ENCODE data around the gene RAB35. TPM values are rescaled to one million over a fixed set of nuclear protein-coding genes. Genes with fewer than 3 reads are reported as not detected.

RAB35 gene
- 23.8 and 26.2 TPM in 2 replicates for total RNA-seq (2012; rRNA removed)

DNA sequence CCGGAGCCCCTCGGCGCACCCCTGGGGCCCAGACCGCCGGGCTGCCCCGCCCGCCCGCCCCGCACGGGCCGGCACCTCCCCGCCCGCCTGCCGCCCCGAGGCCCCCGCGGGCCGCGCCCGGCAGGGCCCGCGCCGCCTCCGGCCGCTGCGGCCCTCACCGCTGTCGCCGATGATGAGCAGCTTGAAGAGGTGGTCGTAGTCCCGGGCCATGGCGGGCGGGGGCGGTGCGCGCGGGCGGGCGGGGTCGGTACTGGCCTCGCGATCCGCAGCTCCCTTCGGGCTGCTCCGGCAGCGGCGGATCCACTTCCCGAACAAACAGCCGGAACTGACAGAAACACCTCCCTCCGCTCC lies at the start of gene RAB35:
Gene RAB35 (minus strand): TSS at position 313 of the 351 bp plus-strand sequence. CDS start 103 bp downstream, at position 210.
- H3K4me3 ChIP-seq (ENCODE audit: low read length), result peak within 1 kb of the TSS; percentile 94
- H3K27me3 ChIP-seq (ENCODE audit: control insufficient read depth, insufficient read depth, low read length), result no peaks in the 10 kb centered on the region
- H3K9ac ChIP-seq (ENCODE audit: low read depth, low read length), result peak within 1 kb of the TSS; percentile 92
- H3K4me1 ChIP-seq (ENCODE audit: control insufficient read depth, insufficient read depth, low read length), result peaks cover 36% of the 10 kb centered on the region
- H3K9me3 ChIP-seq (replicated peaks; ENCODE audit: low read length), result no peaks in the 10 kb centered on the region
- H3K36me3 ChIP-seq (ENCODE audit: insufficient read depth, low read length), result peaks cover 17% of the 10 kb centered on the region
- H3K4me2 ChIP-seq (ENCODE audit: low read length), result peak within 1 kb of the TSS; percentile 92

DNA sequence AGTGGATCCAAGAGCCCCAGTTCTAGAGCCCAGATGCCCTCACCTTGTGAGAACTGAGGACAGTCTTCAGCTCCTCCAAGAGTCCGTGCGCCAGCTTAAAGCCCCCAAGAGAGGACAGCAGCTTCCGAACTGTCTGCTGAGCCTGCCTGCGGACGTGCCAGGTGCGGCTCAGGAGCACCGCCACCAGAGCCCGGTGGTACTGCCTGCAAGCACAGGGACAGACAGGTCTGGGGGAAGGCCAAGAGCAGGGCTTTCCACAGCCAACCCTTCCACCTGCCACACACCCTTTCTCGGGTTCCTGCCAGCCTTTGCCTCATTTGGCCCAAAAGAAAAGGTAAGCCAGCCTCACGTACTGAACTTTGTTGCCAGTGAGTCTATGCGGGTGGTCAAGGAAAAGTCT lies 47.7 kb upstream of the RAB35 start:
- H3K4me1 ChIP-seq (ENCODE audit: control insufficient read depth, insufficient read depth, low read length), result no peaks in the 10 kb centered on the region
- H3K9ac ChIP-seq (ENCODE audit: low read depth, low read length), result no peak overlapping the region
- no peaks in the 10 kb centered on the region for H3K9me3 ChIP-seq (replicated peaks; ENCODE audit: low read length)
- peaks cover 69% of the 10 kb centered on the region for H3K36me3 ChIP-seq (ENCODE audit: insufficient read depth, low read length)
- no peak overlapping the region for H3K4me3 ChIP-seq (ENCODE audit: low read length)
- no peaks in the 10 kb centered on the region for H3K27me3 ChIP-seq (ENCODE audit: control insufficient read depth, insufficient read depth, low read length)
- no peak overlapping the region for H3K4me2 ChIP-seq (ENCODE audit: low read length)

DNA sequence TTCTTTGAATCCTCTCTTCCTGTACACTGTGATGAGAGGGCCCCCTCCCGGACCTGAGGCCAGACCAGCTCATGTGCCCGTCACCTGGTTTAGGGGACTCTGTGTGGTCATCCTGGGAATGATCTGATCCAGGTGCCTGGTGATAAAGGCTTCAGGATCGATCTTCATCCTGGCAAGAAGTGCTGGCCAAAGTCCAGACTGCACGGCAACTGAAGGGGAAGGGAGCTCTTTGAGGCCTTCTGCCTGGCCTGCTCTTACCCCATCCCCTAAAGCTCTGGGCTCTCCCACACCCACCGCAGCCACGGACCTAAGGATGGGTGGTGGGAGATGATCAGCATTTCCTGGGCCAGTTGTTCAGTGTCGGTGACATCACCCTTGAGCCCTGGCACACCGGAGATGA lies 46.2 kb upstream of the RAB35 start:
- H3K4me1 ChIP-seq (ENCODE audit: control insufficient read depth, insufficient read depth, low read length), result no peaks in the 10 kb centered on the region
- H3K9me3 ChIP-seq (replicated peaks; ENCODE audit: low read length), result no peaks in the 10 kb centered on the region
- no peak overlapping the region for H3K9ac ChIP-seq (ENCODE audit: low read depth, low read length)
- H3K36me3 ChIP-seq (ENCODE audit: insufficient read depth, low read length), result peaks cover 71% of the 10 kb centered on the region
- no peaks in the 10 kb centered on the region for H3K27me3 ChIP-seq (ENCODE audit: control insufficient read depth, insufficient read depth, low read length)
- H3K4me3 ChIP-seq (ENCODE audit: low read length), result no peak overlapping the region
- no peak overlapping the region for H3K4me2 ChIP-seq (ENCODE audit: low read length)

DNA sequence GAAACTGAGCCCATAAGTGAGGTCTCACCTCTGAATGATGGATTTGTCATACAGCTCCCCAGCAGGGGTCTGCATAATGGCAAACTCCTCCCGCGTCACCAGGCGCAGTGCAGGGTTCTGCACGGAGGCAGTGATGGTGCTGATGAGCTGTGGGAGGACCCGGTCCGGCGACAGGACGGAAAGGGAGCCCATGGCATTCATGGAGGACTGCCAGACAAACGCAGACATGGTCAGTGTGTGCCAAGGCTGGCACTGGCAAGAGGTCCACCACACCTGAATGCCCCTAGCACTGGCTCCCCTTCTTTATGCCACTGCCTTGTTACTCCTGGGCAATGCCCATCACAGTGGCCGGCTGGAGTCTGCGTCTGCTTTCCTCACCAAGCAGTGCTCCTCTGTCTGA lies 45.3 kb upstream of the RAB35 start:
- H3K9me3 ChIP-seq (replicated peaks; ENCODE audit: low read length), result no peaks in the 10 kb centered on the region
- H3K4me3 ChIP-seq (ENCODE audit: low read length), result no peak overlapping the region
- no peaks in the 10 kb centered on the region for H3K27me3 ChIP-seq (ENCODE audit: control insufficient read depth, insufficient read depth, low read length)
- no peak overlapping the region for H3K4me2 ChIP-seq (ENCODE audit: low read length)
- peaks cover 76% of the 10 kb centered on the region for H3K36me3 ChIP-seq (ENCODE audit: insufficient read depth, low read length)
- no peak overlapping the region for H3K9ac ChIP-seq (ENCODE audit: low read depth, low read length)
- no peaks in the 10 kb centered on the region for H3K4me1 ChIP-seq (ENCODE audit: control insufficient read depth, insufficient read depth, low read length)

DNA sequence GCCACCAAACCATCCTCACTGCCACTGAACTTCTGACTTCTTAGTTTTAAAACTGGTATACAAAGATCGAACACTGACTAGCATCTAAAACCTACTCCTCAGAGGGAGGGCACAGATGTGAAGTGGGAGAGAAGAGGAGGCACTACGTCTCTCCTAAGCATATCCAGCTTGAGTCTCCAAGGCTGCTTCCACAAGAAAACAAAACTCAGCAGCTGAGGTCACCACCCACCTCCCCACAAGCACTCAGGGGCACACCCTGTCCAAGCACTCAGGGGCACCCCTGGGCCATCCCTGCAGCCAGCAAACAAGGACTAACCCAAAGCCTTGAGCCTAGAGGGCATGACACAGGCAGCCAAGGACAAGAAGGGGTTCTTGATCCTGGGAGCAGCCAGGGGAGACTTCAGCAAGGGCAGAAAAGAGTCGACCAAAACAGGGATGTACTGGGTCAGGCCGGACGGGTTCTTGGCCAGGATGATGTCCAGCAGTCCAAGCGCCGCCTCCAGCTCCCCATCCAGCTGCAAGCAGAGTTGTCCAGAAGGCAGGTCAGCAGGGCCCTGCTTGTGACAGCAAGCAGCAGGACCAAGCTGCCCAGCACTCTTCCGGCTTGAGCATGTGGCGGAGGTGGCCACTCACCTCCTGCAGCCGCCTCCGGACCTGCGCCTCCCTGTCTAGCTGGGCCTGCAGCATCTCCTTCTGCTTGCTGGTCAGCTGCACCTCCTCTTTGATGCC lies 43.1 kb upstream of the RAB35 start:
- H3K9ac ChIP-seq (ENCODE audit: low read depth, low read length), result no peak overlapping the region
- H3K27me3 ChIP-seq (ENCODE audit: control insufficient read depth, insufficient read depth, low read length), result no peaks in the 10 kb centered on the region
- H3K36me3 ChIP-seq (ENCODE audit: insufficient read depth, low read length), result peaks cover 98% of the 10 kb centered on the region
- no peak overlapping the region for H3K4me2 ChIP-seq (ENCODE audit: low read length)
- H3K9me3 ChIP-seq (replicated peaks; ENCODE audit: low read length), result no peaks in the 10 kb centered on the region
- no peak overlapping the region for H3K4me3 ChIP-seq (ENCODE audit: low read length)
- H3K4me1 ChIP-seq (ENCODE audit: control insufficient read depth, insufficient read depth, low read length), result no peaks in the 10 kb centered on the region

DNA sequence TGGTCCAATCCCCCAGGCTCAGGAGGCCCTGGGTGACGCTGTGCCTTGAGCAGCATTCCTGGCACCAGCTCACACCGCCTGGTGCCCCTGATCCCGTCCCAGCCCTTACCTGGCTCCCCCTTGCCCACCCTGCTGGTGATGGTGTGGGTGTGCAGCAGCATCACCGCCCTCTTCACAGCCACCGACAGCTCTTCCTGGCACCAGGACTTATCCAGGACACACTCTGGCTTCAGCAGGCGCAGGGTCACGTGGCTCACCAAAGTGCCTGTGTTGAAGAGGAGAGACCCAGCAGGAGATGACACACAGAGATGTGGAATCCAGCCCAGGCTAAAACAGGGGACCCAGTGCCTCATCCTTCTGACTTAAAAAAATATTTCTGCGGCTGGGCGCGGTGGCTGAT lies 41.8 kb upstream of the RAB35 start:
- Histone ChIP-seq H3K36me3 (ENCODE audit: insufficient read depth, low read length) (peaks cover 99% of the 10 kb centered on the region), H3K9ac (ENCODE audit: low read depth, low read length) (no peak overlapping the region)

DNA sequence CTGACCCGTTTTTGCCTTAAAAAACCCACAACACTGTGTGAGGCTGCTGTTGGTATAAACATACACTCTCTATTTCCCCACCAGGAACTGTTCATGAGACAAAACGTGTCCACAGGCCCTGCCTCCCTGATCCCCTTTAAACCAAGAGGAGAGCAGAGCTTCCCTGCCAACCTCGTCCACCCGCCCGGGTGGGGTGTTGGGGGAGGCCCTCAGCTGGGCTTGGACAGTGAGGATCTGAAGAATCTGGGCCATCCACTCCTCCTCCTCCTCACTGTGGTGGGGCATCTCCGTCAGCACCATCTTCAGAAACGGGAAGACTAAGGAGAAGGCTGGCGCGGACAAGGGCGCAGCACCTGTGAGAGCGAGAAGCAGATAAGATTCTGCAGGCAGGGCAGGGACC lies 41.1 kb upstream of the RAB35 start:
- Histone ChIP-seq H3K4me3 (ENCODE audit: low read length) (no peak overlapping the region), H3K36me3 (ENCODE audit: insufficient read depth, low read length) (peaks cover 99% of the 10 kb centered on the region), H3K4me2 (ENCODE audit: low read length) (no peak overlapping the region), H3K27me3 (ENCODE audit: control insufficient read depth, insufficient read depth, low read length) (no peaks in the 10 kb centered on the region), H3K9me3 (replicated peaks; ENCODE audit: low read length) (no peaks in the 10 kb centered on the region), H3K4me1 (ENCODE audit: control insufficient read depth, insufficient read depth, low read length) (no peaks in the 10 kb centered on the region), H3K9ac (ENCODE audit: low read depth, low read length) (no peak overlapping the region)

More for the DNA sequence above, 41.8 kb upstream of the RAB35 start:
- H3K4me1 ChIP-seq (ENCODE audit: control insufficient read depth, insufficient read depth, low read length), result no peaks in the 10 kb centered on the region
- H3K9me3 ChIP-seq (replicated peaks; ENCODE audit: low read length), result no peaks in the 10 kb centered on the region
- H3K4me2 ChIP-seq (ENCODE audit: low read length), result no peak overlapping the region
- no peak overlapping the region for H3K4me3 ChIP-seq (ENCODE audit: low read length)
- H3K27me3 ChIP-seq (ENCODE audit: control insufficient read depth, insufficient read depth, low read length), result no peaks in the 10 kb centered on the region

DNA sequence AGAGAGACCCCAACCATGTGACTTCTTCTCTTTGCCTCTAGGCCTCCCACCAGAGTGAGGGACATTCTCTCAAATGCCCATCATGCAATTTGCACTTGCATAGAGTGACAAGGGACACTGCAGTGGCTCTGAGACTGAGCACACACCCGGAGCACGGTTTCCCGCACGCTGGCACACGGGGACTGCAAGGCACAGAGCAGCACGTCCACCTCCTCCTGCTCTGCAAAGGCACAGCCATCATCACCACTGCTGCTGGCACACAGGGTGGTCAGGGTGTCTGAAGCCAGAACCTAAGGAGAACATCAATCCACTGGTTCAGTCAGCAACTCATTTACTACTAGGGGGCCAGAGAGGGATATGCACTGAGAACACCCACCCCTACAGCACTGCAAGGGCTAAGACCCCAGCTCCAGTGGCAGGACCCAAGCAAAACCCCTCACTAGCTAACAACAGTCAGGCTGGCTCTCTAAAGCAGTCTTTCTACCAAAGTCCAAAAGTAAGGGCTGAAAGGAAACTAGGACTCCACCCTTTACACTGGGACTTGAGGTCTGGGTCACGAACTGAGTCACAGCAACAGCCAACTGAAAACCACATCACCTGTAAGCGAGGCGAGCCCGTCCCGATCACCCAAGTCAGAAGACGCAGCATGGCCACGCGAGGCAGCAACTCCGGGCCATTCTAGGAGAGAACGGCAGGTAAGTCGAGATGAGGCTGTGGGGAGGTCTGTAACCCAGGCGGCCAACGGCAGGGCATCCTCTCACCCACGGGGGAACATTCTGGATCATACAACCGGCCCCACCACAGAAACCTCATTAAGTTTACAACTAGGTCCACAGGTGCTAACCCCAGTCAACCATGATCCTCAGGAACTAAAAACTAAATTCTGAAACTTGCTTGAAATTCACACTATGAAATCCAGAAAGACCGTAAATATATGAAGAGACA lies 40.0 kb upstream of the RAB35 start:
- Histone ChIP-seq H3K9me3 (replicated peaks; ENCODE audit: low read length) (no peaks in the 10 kb centered on the region), H3K4me1 (ENCODE audit: control insufficient read depth, insufficient read depth, low read length) (no peaks in the 10 kb centered on the region), H3K27me3 (ENCODE audit: control insufficient read depth, insufficient read depth, low read length) (no peaks in the 10 kb centered on the region), H3K4me2 (ENCODE audit: low read length) (no peak overlapping the region), H3K4me3 (ENCODE audit: low read length) (no peak overlapping the region), H3K9ac (ENCODE audit: low read depth, low read length) (no peak overlapping the region), H3K36me3 (ENCODE audit: insufficient read depth, low read length) (peaks cover 94% of the 10 kb centered on the region)

DNA sequence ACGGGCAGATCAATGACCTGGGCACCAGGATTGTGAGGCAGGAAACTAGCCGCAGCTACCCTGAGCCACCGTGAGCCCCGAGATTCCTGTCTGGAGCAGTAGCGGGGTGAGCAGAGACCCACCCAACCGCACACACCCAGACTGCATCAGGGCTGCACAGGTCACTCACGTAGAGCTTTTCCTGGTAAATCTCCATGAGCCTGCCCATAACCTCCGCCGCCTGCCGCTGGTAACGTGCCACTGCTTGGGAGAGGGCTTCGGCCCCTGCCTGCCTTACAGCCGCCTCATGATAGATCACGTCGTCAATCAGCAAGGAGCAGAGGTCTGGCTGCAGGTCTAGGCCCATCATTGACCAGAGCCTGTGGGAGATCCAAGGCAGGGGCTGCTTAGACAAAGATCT lies 38.5 kb upstream of the RAB35 start:
- no peak overlapping the region for H3K4me3 ChIP-seq (ENCODE audit: low read length)
- H3K9ac ChIP-seq (ENCODE audit: low read depth, low read length), result no peak overlapping the region
- no peaks in the 10 kb centered on the region for H3K4me1 ChIP-seq (ENCODE audit: control insufficient read depth, insufficient read depth, low read length)
- H3K9me3 ChIP-seq (replicated peaks; ENCODE audit: low read length), result no peaks in the 10 kb centered on the region
- peaks cover 82% of the 10 kb centered on the region for H3K36me3 ChIP-seq (ENCODE audit: insufficient read depth, low read length)
- H3K27me3 ChIP-seq (ENCODE audit: control insufficient read depth, insufficient read depth, low read length), result no peaks in the 10 kb centered on the region
- H3K4me2 ChIP-seq (ENCODE audit: low read length), result no peak overlapping the region

DNA sequence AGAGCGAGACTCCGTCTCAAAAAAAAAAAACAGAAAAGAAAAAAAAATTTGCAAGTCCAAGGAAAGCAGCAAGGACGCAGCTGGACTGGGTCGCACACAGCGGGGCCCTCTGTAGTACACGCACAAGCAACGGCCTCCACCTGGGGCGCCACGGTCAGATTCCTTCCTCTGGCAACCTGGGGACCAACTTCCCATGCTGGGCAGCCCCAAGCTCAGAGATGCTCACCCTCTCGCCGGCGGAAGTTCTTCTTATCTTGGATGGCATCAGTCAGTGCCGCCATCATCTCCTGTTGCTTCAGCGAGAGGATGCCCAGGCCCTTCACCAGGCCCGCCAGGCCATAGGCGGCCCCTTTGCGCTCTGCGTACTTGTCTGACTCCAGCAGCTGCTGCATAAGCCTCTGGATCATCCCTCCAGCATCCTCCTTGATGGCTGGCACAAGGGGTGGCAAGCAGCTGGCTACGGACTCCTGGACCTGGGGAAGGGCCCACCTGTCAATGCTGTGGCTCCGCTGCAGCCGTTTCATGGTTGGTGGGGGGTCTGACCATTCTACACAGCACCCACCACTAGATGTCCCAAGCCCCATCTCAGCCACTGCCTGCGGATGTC lies 34.5 kb upstream of the RAB35 start:
- no peaks in the 10 kb centered on the region for H3K4me1 ChIP-seq (ENCODE audit: control insufficient read depth, insufficient read depth, low read length)
- H3K9me3 ChIP-seq (replicated peaks; ENCODE audit: low read length), result no peaks in the 10 kb centered on the region
- no peaks in the 10 kb centered on the region for H3K27me3 ChIP-seq (ENCODE audit: control insufficient read depth, insufficient read depth, low read length)
- no peak overlapping the region for H3K4me3 ChIP-seq (ENCODE audit: low read length)
- peaks cover 82% of the 10 kb centered on the region for H3K36me3 ChIP-seq (ENCODE audit: insufficient read depth, low read length)
- no peak overlapping the region for H3K9ac ChIP-seq (ENCODE audit: low read depth, low read length)
- no peak overlapping the region for H3K4me2 ChIP-seq (ENCODE audit: low read length)

DNA sequence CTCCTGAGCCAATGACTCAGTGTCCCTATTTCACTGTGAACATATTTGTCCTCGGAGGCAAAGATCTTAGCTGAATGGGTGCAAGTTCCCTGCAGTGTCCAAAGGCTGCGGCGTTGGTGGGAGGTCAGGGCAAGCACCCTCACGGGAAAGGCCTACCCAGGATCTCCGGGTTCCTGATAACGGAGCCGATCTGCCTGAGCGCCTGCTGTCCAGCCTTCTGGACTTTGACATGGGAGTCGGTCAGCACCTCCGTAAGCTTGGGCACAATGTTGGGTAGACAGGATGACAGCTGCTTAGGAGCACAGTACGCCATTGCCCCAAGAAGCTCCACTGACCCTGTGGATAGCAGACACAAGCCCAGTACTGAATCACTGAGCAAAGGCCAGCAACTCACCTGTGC lies 31.5 kb upstream of the RAB35 start:
- Histone ChIP-seq H3K9me3 (replicated peaks; ENCODE audit: low read length) (no peaks in the 10 kb centered on the region), H3K27me3 (ENCODE audit: control insufficient read depth, insufficient read depth, low read length) (no peaks in the 10 kb centered on the region), H3K4me1 (ENCODE audit: control insufficient read depth, insufficient read depth, low read length) (no peaks in the 10 kb centered on the region), H3K36me3 (ENCODE audit: insufficient read depth, low read length) (peaks cover 76% of the 10 kb centered on the region), H3K9ac (ENCODE audit: low read depth, low read length) (no peak overlapping the region), H3K4me2 (ENCODE audit: low read length) (no peak overlapping the region), H3K4me3 (ENCODE audit: low read length) (no peak overlapping the region)

Measured in skeletal muscle satellite cell (primary cell).